GM19035 (cell line): ENCODE measurements around the gene LTBR.
"Not testable (repeated sequence)": the region's sequence is repeated elsewhere in the genome, so short reads cannot be mapped to it uniquely, and the experiment has no call there.

ENCODE experiments used
- ATAC-seq: cut with Tn5 transposase; IDR thresholded peaks from one replicate; pipeline ENCODE4 v1.9.1; 2021; ENCODE audit not compliant: unreplicated experiment

Gene LTBR

GRCh38 chr12:6383572-6384498 lies at the start of gene LTBR:
Gene LTBR (plus strand): TSS chr12:6384162. CDS start chr12:6384359, 197 bp downstream.
- no peak for ATAC-seq

GRCh38 chr12:6334359-6334758 lies 49.6 kb upstream of the LTBR start:
- ATAC-seq: no peak

GRCh38 chr12:6334940-6335450 lies 49.0 kb upstream of the LTBR start:
- ATAC-seq: no peak

- peak; percentile 79 for ATAC-seq
Measured at GRCh38 chr12:6335451-6336078, 48.4 kb upstream of the LTBR start.

- ATAC-seq: no peak
Measured at GRCh38 chr12:6336079-6336888, 47.7 kb upstream of the LTBR start.

GRCh38 chr12:6336889-6337853 lies 46.8 kb upstream of the LTBR start:
- ATAC-seq: no peak

- no peak for ATAC-seq
Measured at GRCh38 chr12:6337958-6338433, 46.0 kb upstream of the LTBR start.

- ATAC-seq: not testable (repeated sequence)
Measured at GRCh38 chr12:6338536-6338935, 45.4 kb upstream of the LTBR start.

- no peak for ATAC-seq
Measured at GRCh38 chr12:6338955-6339354, 45.0 kb upstream of the LTBR start.

GRCh38 chr12:6340032-6340638 lies 43.8 kb upstream of the LTBR start:
- no peak for ATAC-seq

GRCh38 chr12:6340745-6341416 lies 43.1 kb upstream of the LTBR start:
- ATAC-seq: no peak

- ATAC-seq: no peak
Measured at GRCh38 chr12:6341417-6342139, 42.4 kb upstream of the LTBR start, which contains the start of gene TNFRSF1A. Gene TNFRSF1A (minus strand): TSS chr12:6342076. CDS start chr12:6341814, 262 bp downstream.

GRCh38 chr12:6342140-6342889 lies 41.6 kb upstream of the LTBR start:
- no peak for ATAC-seq

- no peak for ATAC-seq
Measured at GRCh38 chr12:6343518-6343917, 40.4 kb upstream of the LTBR start.

GRCh38 chr12:6344101-6344660 lies 39.8 kb upstream of the LTBR start:
- not testable (repeated sequence) for ATAC-seq

- no peak for ATAC-seq
Measured at GRCh38 chr12:6345319-6346091, 38.5 kb upstream of the LTBR start.
